OCI-LY1 (cell line): ENCODE data around the gene PPM1F.

Experiments used
- H2AFZ ChIP-seq: fragments of 200-600 bp; sonication (generic), shearing (Covaris generic); 2 replicates; pipeline ENCODE4 v1.6.0; 2014; ENCODE audit warnings: antibody characterized with exemption, mild to moderate bottlenecking, low read length
- H3F3A ChIP-seq: fragments of 200-600 bp; sonication (generic), shearing (Covaris generic); 2 replicates; pipeline ENCODE4 v1.6.0; 2014; ENCODE audit warnings: mild to moderate bottlenecking, antibody characterized with exemption, low read length, moderate library complexity; ENCODE audit not compliant: insufficient read depth
- H3K27ac ChIP-seq: fragments of 200-600 bp; sonication (generic); 2 replicates; pipeline ENCODE4 v1.5.1; 2014; ENCODE audit warnings: low read length, mixed run types, mild to moderate bottlenecking, low read depth; ENCODE audit not compliant: poor library complexity, severe bottlenecking
- H3K27me3 ChIP-seq: fragments of 200-600 bp; sonication (generic); 2 replicates; pipeline ENCODE4 v1.6.0; 2014; ENCODE audit warnings: antibody characterized with exemption, mild to moderate bottlenecking, low read length, moderate library complexity; ENCODE audit not compliant: insufficient read depth
- H3K36me3 ChIP-seq: fragments of 200-600 bp; sonication (generic); 2 replicates; pipeline ENCODE4 v1.6.1; 2014; ENCODE audit warnings: mild to moderate bottlenecking, antibody characterized with exemption, low read length, moderate library complexity, mixed read lengths; ENCODE audit not compliant: insufficient read depth
- H3K4me1 ChIP-seq: fragments of 200-600 bp; sonication (generic); 2 replicates; pipeline ENCODE4 v1.5.1; 2014; ENCODE audit warnings: mild to moderate bottlenecking, low read length, moderate library complexity; ENCODE audit not compliant: insufficient read depth, severe bottlenecking
- H3K4me2 ChIP-seq: fragments of 200-600 bp; sonication (generic), shearing (Covaris generic); 2 replicates; pipeline ENCODE4 v1.6.1; 2014; ENCODE audit warnings: low read length
- H3K4me3 ChIP-seq: fragments of 200-600 bp; sonication (generic); 2 replicates; pipeline ENCODE4 v1.5.1; 2014; ENCODE audit warnings: low read length, low read depth, mild to moderate bottlenecking, mixed read lengths; ENCODE audit not compliant: poor library complexity, severe bottlenecking
- H3K79me2 ChIP-seq: fragments of 200-600 bp; shearing (Covaris generic); 2 replicates; pipeline ENCODE4 v1.6.1; 2016; ENCODE audit warnings: mixed run types, low read length, mixed read lengths; ENCODE audit not compliant: insufficient read depth
- H3K9ac ChIP-seq: fragments of 200-600 bp; sonication (generic), shearing (Covaris generic); 2 replicates; pipeline ENCODE4 v1.6.1; 2014; ENCODE audit warnings: mild to moderate bottlenecking, low read length, mixed read lengths
- H3K9me2 ChIP-seq: fragments of 200-600 bp; sonication (generic), shearing (Covaris generic); 2 replicates; pipeline ENCODE4 v1.6.1; 2014; ENCODE audit warnings: low read depth, mild to moderate bottlenecking, low read length, mixed read lengths
- H3K9me3 ChIP-seq: fragments of 200-600 bp; shearing (Covaris generic); 2 replicates; pipeline ENCODE4 v1.6.1; 2014; ENCODE audit warnings: low read length, mixed read lengths
- H4K20me1 ChIP-seq: fragments of 200-600 bp; sonication (generic), shearing (Covaris generic); 2 replicates; pipeline ENCODE4 v1.6.0; 2016; ENCODE audit warnings: mild to moderate bottlenecking, low read length; ENCODE audit not compliant: insufficient read depth
- CTCF ChIP-seq: fragments of 200-600 bp; sonication (generic), shearing (Covaris generic); IDR thresholded peaks from 2 replicates; pipeline ENCODE4 v1.5.1; 2017; ENCODE audit warnings: mild to moderate bottlenecking, antibody characterized with exemption, low read length, moderate library complexity, mixed read lengths
- EZH2 ChIP-seq: fragments of 200-600 bp; sonication (generic), shearing (Covaris generic); IDR thresholded peaks from 2 replicates; pipeline ENCODE4 v1.8.0; 2017; ENCODE audit warnings: borderline replicate concordance, mixed run types, mild to moderate bottlenecking, antibody characterized with exemption, low read length, moderate library complexity, mixed read lengths

PPM1F gene

DNA sequence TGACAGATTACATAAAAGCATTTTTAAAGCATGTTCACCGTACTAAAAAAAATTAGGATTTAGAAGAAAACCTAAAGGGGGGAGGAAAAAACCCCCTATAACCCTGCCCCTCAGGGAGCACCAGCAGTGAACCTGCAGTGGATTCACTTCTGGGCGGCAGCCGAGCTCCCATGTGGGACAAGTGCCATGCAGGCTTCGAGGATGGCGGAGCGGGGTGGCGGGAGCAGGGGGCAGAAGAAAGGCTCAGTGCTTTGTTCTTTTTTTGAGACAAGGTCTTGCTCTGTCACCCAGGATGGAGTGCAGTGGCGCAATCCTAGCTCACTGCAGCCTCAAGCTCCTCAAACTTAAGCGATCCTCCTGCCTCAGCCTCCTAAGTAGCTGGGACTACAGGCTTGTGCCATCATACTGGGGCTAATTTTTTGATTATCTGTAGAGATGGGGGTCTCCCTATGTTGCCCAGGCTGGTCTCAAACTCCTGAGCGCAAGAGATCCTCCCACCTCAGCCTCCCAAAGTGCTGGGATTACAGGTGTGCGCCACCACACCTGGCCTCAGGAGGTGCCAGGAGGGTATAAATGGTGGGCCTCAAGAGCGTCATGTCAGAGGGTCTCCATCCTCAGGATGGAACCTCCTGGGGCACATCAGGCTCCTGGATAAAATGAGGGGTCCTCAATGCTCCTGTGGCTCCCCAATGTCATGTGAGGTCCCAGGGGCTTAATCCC lies 34.0 kb downstream of the PPM1F start:
- no peak overlapping the region for H3K27ac ChIP-seq
- H3K9me3 ChIP-seq = no peaks in the 10 kb centered on the region
- no peak overlapping the region for H3K4me3 ChIP-seq
- no peak overlapping the region for H2AFZ ChIP-seq
- no peaks in the 10 kb centered on the region for H4K20me1 ChIP-seq
- H3K36me3 ChIP-seq = no peaks in the 10 kb centered on the region
- no peaks in the 10 kb centered on the region for H3K9me2 ChIP-seq
- no peaks in the 10 kb centered on the region for H3K4me1 ChIP-seq
- H3K9ac ChIP-seq = no peak overlapping the region
- no peak overlapping the region for H3K4me2 ChIP-seq
- H3K79me2 ChIP-seq = no peaks in the 10 kb centered on the region
- no peaks in the 10 kb centered on the region for H3K27me3 ChIP-seq
- H3F3A ChIP-seq = no peaks in the 10 kb centered on the region
- TF ChIP-seq EZH2 (no peak), CTCF (no peak)

DNA sequence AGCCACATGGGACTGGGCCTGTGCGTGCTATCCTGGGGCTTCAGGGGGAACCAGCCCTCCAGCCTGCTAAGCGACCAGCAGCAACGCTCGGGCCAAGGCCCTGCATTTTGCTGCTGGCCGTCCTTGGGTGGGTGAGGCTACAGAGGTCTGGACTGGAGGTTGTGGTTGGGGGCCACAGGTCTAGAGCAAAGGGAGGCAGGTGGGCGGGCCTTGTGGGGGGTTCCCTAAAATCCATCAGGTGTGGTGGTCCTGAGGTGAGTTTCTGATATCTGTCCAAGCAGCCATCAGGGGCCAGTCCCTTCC lies 34.7 kb downstream of the PPM1F start:
- Histone ChIP-seq H3K36me3 (no peaks in the 10 kb centered on the region), H3F3A (no peaks in the 10 kb centered on the region), H3K9me3 (no peaks in the 10 kb centered on the region), H3K4me1 (no peaks in the 10 kb centered on the region), H3K9ac (no peak overlapping the region), H3K79me2 (no peaks in the 10 kb centered on the region), H3K4me2 (no peak overlapping the region), H3K9me2 (no peaks in the 10 kb centered on the region), H3K27me3 (no peaks in the 10 kb centered on the region), H3K27ac (no peak overlapping the region), H4K20me1 (no peaks in the 10 kb centered on the region), H2AFZ (no peak overlapping the region), H3K4me3 (no peak overlapping the region)
- TF ChIP-seq CTCF (no peak), EZH2 (no peak)

GRCh38 chr22:21917181-21917958 lies 35.3 kb downstream of the PPM1F start:
- no peak for TF ChIP-seq CTCF
- no peaks in the 10 kb centered on the region for H3K4me1 ChIP-seq

More at GRCh38 chr22:21917181-21917958, 35.3 kb downstream of the PPM1F start:
- Histone ChIP-seq H3K4me3 (no peak overlapping the region), H3F3A (no peaks in the 10 kb centered on the region), H3K27ac (no peak overlapping the region), H3K9ac (no peak overlapping the region), H3K79me2 (no peaks in the 10 kb centered on the region), H3K9me2 (no peaks in the 10 kb centered on the region), H3K9me3 (no peaks in the 10 kb centered on the region), H2AFZ (no peak overlapping the region), H4K20me1 (no peaks in the 10 kb centered on the region), H3K27me3 (no peaks in the 10 kb centered on the region), H3K4me2 (no peak overlapping the region), H3K36me3 (no peaks in the 10 kb centered on the region)
